Keratinocyte (primary cell): Measurements from ENCODE around the gene NOP9.

Experiments
- EZH2 ChIP-seq: IDR thresholded peaks from one replicate; pipeline ENCODE4 v1.6.1; 2012; ENCODE audit warnings: inconsistent platforms, mild to moderate bottlenecking, low read length, moderate library complexity
- TF ChIP-seq, protein P1 (sequence below), 3 experiments: IDR thresholded peaks in 1 of 3; conservative IDR thresholded peaks in 1 of 3; optimal IDR thresholded peaks in 1 of 3; 2 replicates in 2 of 3; 3 replicates in 1 of 3; pipeline versions ENCODE3 to v1.5.1; 2011; ENCODE audit warnings: low read length in 3 of 3, mild to moderate bottlenecking in 3 of 3, moderate library complexity in 2 of 3, control low read depth in 1 of 3, inconsistent platforms in 1 of 3; ENCODE audit not compliant: insufficient read depth in 2 of 3; ENCODE audit errors: extremely low read depth in 1 of 3

- TF ChIP-seq, protein P1, sequence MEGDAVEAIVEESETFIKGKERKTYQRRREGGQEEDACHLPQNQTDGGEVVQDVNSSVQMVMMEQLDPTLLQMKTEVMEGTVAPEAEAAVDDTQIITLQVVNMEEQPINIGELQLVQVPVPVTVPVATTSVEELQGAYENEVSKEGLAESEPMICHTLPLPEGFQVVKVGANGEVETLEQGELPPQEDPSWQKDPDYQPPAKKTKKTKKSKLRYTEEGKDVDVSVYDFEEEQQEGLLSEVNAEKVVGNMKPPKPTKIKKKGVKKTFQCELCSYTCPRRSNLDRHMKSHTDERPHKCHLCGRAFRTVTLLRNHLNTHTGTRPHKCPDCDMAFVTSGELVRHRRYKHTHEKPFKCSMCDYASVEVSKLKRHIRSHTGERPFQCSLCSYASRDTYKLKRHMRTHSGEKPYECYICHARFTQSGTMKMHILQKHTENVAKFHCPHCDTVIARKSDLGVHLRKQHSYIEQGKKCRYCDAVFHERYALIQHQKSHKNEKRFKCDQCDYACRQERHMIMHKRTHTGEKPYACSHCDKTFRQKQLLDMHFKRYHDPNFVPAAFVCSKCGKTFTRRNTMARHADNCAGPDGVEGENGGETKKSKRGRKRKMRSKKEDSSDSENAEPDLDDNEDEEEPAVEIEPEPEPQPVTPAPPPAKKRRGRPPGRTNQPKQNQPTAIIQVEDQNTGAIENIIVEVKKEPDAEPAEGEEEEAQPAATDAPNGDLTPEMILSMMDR (optimal IDR thresholded peaks at IDR 0.05 in 1 of 3, IDR thresholded peaks at IDR 0.05 in 1 of 3, conservative IDR thresholded peaks at IDR 0.05 in 1 of 3; ENCODE audit: extremely low read depth in 1 of 3, insufficient read depth in 2 of 3, low read length in 3 of 3): no peak
- TF ChIP-seq EZH2: no peak
These were observed 23.0 kb downstream of the NOP9 start for GRCh38 chr14:24322672-24323071.
